DMS 273 (cell line): ENCODE data around the gene PCSK9.
A peak's percentile ranks its signal among the peaks of the same experiment; 100 is the strongest.

Experiments
- DNase-seq: peaks from one replicate; lab custom pipeline; 2025; ENCODE audit not compliant: unreplicated experiment; lab: John Stamatoyannopoulos, UW

Gene PCSK9

DNA sequence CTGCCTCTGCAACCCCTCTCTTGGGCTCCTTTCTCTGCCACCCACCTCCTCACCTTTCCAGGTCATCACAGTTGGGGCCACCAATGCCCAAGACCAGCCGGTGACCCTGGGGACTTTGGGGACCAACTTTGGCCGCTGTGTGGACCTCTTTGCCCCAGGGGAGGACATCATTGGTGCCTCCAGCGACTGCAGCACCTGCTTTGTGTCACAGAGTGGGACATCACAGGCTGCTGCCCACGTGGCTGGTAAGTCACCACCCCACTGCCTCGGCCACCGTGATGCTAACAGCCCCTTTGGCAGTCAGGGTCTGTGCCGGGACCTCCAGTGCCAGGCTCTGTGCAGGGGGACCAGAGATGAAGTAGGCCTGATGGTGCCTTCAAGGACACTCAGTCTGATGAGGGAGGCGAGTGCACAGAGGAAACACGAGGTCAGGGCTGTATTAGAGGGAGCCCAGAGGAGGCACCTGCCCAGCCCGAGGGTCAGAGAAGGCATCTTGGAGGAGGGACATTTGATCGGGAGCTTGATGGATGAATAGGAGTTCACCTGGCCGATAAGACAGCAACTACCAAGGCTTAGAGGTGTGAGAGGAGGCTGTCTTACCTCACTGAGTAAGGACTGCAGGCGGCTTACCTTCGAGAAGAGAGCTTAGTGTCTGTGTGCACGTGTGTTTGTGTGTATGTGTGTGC lies 18.1 kb downstream of the PCSK9 start:
- no peak for DNase-seq

DNA sequence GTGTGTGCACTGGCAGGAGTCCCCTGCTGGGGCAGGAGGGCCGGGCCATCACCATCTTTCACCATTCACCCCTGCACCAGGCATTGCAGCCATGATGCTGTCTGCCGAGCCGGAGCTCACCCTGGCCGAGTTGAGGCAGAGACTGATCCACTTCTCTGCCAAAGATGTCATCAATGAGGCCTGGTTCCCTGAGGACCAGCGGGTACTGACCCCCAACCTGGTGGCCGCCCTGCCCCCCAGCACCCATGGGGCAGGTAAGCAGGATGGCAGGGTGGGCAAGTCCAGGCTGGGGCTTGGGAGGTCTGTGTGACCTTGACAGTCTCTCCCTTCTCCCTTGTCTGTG lies 18.6 kb downstream of the PCSK9 start:
- DNase-seq: no peak

DNA sequence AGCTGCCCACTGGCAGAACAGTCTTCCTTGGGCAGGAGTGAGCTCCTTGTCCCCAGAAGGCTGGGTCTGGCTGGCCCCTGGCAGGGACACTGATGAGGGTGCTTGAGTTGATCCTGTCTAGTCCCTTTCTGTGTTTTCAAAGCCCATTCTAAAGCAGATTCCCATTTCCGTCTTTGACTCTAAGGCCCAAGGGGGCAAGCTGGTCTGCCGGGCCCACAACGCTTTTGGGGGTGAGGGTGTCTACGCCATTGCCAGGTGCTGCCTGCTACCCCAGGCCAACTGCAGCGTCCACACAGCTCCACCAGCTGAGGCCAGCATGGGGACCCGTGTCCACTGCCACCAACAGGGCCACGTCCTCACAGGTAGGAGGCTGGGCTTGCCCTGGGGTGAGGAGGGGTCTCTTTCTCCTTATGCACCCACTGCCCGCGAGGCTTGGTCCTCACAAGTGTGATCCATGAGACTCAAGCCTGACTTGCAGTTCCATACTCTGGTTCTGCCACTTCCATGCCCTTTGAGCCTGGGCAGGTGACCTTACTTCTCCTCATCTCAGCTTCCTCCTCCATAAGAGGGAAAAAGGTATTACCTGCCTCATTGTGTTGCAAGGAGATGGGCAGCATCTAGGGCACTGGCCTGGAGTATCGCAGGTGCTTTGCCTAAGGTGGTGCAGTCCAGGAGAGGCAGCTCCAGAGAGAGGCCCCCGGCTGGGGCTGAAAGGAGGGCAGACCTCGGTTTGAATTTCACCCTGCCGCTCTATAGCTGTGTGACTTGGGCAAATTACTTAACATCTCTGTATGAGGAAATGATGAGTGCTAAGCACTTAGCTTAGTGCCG lies 20.2 kb downstream of the PCSK9 start:
- DNase-seq: no peak

DNA sequence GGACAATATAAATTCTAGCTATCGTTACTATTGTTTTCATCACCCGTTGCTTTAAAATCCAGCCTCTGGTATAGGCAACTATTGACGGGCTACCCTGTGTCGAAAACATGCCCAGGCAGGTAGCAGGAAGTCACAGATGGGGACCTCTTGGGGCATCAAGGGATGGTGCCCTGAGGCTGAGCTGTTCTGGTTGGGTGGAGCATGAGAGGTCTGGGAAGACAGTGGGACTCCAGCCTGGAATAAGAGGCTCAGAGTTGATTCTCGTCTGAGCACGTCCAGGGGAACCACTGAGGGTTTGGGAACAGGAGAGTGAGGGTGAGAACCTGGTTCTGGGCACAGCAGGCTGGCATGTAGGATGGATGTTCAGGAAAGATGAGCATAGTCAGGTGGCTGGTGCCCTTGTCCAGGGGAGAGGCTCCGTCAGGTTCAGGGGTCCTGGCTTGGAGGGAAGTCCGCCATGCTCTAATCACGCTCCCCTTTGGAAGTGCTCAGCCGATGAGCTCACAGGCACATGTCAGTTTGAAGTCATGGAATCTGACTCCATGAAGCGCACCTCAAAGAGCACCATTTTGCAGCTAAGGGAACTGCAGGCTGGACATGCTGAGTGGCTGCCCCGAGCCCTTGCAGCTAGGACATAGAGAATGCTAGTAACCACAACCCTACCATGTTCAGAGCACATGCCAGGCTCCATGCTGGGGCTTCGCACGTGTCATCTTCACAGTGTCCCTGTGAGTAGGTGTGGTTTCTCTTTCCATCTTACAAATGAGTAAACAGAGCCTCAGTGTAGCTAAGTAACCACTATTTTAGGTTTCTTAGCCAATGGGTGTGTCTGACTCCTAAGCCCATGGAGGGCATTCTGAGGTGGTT lies 21.0 kb downstream of the PCSK9 start:
- DNase-seq: no peak

DNA sequence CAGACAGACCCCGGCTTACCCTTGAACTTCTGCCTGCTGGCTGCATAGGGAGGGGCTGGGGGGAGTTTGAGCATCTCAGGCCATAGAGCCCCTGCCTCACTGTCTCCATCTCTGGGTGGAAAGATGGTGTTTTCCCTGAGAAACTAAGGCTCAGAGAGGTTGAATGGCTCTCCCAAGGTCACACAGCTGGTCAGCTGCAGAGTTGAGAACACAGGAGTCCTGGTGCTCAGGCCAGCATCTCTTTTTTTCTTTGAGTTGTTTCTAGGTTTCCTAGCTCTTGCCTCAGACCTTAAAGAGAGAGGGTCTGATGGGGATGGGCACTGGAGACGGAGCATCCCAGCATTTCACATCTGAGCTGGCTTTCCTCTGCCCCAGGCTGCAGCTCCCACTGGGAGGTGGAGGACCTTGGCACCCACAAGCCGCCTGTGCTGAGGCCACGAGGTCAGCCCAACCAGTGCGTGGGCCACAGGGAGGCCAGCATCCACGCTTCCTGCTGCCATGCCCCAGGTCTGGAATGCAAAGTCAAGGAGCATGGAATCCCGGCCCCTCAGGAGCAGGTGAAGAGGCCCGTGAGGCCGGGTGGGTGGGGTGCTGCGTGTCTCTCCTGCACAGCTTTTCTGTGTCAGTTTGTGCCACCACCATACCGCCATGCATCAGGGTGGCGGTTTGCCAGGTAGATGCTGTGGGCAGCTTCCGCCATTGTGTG lies 21.8 kb downstream of the PCSK9 start:
- DNase-seq: no peak

DNA sequence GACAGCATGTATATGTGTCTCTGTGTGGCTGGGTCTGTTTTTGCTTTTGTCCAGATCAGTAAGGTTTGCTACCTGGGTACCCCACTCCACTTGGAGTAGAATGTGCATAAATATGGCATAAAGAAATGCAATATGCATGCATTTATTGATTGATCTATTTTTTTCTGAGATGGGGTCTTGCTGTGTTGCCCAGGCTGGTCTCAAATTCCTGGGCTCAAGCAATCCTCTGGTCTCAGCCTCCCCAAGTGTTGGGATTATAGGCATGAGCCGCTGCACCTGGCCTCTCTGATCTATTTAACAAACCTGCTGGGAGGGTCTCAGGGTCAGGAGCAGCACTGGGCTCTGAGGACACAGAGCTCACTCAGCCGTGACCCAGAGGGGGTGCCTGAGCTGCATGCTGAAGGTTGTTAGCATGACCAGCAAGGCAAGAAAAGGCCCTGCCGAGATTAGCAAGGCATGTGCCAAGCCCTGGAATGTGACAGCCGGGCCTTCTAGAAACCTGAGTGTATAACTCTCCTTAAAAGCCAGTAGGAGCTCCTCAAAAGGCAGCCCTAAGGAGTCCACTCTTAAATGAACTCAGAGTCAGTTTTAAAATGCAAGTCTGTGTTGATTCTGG lies 22.5 kb downstream of the PCSK9 start:
- DNase-seq: no peak

DNA sequence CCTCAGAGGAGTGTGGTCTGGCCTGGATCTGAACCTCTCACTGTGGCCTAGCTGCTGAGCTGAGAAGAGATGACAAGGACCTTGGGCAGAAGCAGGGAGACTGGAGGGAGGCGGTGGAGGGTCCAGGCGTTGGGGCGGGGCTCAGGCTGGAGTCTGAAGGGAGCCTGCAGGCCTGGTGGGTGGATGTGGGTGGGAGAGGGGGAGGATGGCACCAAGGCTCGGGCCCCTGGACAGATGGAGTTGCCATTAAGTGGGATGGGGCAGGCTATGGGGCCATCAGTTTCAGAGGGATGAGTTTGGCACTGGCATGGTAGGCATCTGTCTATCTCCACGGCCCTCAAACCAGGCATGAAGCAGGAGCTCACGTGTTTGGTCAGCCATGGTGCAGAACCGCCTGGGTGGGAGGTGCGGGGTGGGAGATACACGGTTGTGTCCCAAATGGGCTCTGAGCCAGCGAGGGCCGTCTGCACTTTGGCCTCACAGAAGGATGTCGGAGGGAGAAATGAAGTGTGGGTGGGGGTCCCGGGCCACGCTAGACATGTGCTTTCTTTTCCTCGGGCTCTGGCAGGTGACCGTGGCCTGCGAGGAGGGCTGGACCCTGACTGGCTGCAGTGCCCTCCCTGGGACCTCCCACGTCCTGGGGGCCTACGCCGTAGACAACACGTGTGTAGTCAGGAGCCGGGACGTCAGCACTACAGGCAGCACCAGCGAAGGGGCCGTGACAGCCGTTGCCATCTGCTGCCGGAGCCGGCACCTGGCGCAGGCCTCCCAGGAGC lies 23.6 kb downstream of the PCSK9 start:
- DNase-seq: peak; percentile 90

DNA sequence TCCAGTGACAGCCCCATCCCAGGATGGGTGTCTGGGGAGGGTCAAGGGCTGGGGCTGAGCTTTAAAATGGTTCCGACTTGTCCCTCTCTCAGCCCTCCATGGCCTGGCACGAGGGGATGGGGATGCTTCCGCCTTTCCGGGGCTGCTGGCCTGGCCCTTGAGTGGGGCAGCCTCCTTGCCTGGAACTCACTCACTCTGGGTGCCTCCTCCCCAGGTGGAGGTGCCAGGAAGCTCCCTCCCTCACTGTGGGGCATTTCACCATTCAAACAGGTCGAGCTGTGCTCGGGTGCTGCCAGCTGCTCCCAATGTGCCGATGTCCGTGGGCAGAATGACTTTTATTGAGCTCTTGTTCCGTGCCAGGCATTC lies 24.2 kb downstream of the PCSK9 start:
- DNase-seq: no peak

DNA sequence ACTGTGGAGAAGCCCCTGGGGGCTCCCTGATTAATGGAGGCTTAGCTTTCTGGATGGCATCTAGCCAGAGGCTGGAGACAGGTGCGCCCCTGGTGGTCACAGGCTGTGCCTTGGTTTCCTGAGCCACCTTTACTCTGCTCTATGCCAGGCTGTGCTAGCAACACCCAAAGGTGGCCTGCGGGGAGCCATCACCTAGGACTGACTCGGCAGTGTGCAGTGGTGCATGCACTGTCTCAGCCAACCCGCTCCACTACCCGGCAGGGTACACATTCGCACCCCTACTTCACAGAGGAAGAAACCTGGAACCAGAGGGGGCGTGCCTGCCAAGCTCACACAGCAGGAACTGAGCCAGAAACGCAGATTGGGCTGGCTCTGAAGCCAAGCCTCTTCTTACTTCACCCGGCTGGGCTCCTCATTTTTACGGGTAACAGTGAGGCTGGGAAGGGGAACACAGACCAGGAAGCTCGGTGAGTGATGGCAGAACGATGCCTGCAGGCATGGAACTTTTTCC lies 24.8 kb downstream of the PCSK9 start:
- peak; percentile 92 for DNase-seq

DNA sequence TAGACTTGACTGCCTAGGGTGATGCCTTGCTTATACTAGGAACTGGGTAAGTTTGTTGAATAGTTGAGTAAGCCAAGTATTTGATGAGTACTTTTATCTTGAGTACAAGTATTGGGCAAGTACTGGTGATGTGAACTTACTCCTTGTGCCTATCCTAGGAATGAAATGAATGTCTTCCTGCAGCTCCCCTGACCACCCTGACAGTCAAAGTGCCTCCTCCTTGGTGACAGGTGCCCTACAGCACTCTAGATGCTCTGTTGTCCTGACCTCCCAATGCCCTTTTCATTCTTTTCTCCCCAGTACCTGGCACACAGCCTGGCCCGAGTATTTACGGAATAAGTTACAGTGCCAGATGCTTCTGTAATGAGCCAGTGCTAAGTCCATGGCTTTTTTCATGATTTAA lies 25.5 kb downstream of the PCSK9 start:
- DNase-seq: peak; percentile 96

DNA sequence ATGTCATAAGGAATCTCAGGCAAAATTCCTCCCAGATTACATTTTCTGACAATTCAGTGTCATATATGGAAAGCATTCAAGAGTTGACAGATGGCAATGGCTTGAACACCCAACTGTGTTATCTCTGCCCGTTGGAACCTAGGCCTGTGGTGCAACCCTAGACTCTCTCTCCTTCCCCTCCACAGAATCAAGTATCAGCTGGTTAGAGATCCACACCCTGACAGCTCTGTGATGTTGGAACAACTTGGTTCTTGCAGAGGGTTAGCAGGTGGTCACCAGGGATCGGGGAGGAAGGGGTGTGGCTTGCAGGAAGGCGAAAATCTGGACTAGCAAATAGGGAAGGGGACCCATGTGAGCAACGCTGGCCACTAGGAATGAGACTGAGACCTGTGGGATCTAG lies 26.3 kb downstream of the PCSK9 start:
- DNase-seq: peak; percentile 81

DNA sequence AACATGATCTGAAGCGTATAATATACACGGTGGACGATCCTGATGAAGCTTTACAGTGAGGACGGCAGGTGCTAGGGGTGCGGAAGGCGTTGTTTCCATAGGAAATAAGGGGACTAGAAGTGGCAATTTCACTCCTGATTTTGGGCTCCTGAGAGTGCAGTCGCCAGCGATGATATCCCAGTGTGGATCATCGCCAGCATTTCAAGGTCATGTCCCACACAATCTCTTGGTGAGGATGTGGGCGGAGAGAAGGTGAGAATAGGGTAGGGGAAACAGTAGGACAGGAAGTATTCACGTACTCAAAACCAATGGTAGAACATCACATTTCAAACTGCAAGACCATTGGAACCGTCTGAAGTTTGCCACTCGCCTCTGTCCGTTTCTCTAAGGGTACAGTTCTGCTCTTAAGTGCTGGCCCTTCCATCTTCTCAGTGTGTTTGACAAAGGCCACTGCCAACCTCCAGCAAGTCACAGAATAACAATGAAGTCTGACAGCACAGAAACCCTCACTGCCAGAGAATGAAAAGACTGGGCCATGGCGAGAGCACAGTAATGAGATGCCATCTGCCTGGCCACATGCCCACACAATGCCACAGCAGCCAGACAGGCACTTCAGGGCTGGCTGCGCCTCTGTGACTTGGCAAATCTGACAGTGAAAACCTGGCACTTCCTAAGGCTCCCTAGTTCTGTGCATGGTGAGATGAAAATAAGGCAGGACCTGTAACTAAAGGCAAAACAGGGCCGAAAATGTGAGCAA lies 27.9 kb downstream of the PCSK9 start:
- DNase-seq: peak; percentile 88

DNA sequence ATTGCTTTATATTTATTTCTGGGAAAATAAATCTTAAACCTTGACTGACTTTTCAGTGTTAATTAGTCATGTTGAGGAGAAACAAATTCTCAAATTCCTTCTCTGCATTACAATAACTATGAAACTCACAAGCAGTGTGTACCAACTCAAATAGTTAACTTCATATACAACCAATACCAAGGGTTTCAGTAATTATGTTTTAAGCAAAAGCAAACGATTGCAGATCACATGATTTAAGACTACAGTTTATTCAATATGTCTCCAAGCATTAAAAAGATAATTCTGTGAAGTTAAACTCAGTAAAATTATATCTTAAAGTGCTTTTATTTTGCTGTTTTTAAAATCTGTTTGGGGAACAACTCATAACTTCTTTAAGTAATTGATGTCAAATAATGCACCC lies 28.6 kb downstream of the PCSK9 start:
- no peak for DNase-seq

DNA sequence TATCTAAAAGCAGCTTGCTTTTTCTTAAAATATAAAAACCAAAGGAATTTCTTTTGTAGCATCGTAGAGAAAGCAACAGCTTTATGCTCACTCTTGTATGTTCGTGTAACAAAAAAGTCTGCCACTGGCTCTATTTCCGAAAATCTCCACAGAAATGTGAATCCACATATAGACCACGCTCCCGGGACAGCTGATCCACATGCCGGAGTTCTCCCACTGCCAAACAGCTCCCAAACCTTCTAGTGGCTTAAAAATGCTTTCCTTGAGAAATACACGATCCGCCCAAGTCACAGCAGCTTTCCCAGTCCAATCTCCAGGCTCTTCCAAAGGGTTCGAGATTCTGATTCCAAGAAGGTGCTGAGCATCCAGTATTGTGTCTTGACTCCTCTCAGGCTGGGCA lies 29.3 kb downstream of the PCSK9 start:
- no peak for DNase-seq

DNA sequence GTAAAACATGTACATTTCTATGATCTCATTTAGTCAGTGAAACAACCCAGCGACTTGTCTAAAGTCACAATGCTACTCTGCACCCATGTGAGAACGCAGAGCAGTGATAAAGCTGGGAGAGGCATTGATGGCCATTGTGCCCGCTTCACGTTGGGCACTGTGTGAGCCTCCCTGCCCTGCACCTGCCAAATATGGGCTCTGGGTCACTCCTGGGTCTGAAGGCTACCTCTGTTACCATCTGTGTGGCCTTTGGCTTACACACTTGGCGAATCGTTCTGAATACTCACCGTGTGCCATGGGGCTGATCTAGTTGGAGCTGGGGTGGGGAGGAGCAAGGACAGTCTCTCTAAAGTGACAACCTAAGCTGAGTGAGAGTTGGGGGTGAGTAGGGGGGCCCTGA lies 29.9 kb downstream of the PCSK9 start:
- DNase-seq: no peak

DNA sequence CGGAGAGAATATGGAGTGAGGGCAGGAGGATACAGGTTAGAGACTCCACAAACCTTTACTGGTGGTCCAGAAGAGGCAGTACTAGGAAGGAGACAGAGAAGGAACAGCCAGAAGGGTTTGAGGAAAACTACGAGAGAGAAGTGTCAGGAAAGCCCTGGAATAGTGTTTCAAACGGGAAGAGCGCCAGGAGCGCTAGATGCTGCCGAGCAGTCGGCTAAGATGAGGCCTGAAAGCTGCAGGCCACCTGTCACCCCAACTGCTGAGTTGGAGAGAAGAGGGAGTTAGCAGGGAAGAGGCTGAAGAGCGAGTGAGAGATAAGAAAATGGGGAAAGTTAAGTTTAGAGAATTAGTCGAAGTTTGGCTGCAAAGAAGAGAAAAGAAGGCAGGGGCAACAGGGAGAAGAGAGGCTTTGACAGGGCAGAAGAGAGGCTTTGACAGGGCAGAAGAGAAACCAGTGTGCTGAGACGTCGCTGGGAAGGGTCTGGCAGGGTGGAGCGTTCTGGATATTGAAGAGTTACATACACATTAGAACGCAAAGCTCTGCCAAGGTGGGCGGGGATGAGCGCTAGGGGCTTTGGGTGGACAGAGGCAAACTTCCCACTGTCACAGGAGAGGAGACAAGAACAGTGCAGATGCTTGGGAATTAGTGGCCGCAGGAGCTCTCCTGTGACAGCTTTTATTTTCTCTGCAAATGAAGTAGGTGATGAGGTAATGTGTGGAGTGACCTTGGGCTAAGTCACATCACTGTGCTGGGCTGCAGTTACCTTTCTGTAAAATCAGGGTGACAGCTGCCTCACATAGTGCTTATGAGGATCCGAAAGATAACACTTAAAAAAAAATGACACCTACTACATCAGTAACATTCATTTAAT lies 31.2 kb downstream of the PCSK9 start:
- DNase-seq: peak; percentile 95

DNA sequence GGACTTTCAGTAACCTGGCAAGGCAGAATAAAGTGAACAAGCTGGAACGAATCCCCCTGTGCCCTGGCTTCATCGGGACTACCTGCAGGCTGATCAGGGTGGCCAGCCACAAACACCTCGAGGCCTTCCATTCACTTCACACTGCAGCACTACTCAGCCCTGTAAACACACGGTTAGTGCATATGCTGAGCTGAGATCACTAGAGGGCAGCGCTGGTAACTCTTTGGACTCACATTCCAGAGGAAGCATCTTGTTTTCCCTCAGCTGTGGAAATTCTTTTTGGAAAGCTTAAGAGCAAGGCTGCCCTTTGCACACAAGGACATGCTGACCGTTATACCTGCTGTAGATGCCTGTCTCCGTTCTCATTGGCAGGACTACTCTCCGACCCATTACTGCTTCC lies 32.1 kb downstream of the PCSK9 start:
- peak; percentile 82 for DNase-seq
